ENCODE measurements around the gene MTX1.
A peak's percentile ranks its signal among the peaks of the same experiment; 100 is the strongest.

The MTX1 gene

GRCh38 chr1:155174324-155175280, 33.9 kb upstream of the MTX1 start:
- peak; percentile 36 for DNase-seq (ENCODE audit: low read depth)

GRCh38 chr1:155175281-155175926, 33.1 kb upstream of the MTX1 start:
- no peak for DNase-seq (ENCODE audit: low read depth)

DNA sequence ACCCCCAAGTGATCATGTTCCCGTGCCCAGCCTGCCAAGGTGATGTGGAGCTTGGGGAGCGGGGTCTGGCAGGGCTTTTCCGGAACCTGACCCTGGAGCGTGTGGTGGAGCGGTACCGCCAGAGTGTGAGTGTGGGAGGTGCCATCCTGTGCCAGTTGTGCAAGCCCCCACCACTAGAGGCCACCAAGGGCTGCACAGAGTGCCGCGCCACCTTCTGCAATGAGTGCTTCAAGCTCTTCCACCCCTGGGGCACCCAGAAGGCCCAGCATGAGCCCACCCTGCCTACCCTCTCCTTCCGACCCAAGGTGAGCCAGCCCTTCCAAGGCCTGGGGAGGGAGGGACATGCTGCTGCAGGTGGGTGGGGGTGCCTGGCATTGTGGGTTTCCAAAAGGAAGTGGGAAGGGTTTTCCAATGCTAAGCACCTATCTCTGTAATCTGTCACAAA, 32.5 kb upstream of the MTX1 start:
- DNase-seq (ENCODE audit: low read depth): no peak

- DNase-seq (ENCODE audit: low read depth): peak; percentile 70
Measured at GRCh38 chr1:155176544-155177071, 31.9 kb upstream of the MTX1 start.

GRCh38 chr1:155177192-155177917, 31.1 kb upstream of the MTX1 start:
- DNase-seq (ENCODE audit: low read depth): no peak

GRCh38 chr1:155177918-155178281, 30.6 kb upstream of the MTX1 start:
- no peak for DNase-seq (ENCODE audit: low read depth)

- DNase-seq (ENCODE audit: low read depth): no peak
Measured at GRCh38 chr1:155178441-155179111, 29.9 kb upstream of the MTX1 start.

GRCh38 chr1:155179112-155180031, 29.1 kb upstream of the MTX1 start:
- no peak for DNase-seq (ENCODE audit: low read depth)

- DNase-seq (ENCODE audit: low read depth): no peak
Measured at GRCh38 chr1:155181371-155182051, 27.0 kb upstream of the MTX1 start.

DNA sequence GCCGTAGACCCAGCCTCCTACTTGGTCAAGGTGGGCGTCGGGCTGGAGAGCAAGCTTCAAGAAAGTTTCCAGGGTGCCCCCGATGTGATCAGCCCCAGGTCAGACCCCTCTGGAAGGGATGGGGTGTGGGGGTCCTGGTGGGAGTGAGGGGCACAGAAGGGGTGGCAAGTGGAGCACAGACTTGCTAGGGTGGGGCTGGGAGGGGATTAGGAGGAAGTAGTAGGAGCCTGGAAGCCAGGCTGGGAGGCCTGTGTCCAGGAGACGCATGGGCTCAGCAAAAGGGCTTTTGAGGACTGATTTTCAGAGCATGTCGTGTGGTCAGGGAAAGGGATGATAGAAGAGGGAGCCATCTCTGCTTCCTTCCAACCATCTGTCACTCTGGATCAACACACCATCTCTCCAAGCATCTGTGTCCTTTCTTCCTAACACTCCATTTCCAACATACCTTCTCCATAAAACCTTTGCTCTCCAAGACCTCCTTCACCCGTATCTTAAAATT, 26.4 kb upstream of the MTX1 start:
- DNase-seq (ENCODE audit: low read depth): no peak

DNA sequence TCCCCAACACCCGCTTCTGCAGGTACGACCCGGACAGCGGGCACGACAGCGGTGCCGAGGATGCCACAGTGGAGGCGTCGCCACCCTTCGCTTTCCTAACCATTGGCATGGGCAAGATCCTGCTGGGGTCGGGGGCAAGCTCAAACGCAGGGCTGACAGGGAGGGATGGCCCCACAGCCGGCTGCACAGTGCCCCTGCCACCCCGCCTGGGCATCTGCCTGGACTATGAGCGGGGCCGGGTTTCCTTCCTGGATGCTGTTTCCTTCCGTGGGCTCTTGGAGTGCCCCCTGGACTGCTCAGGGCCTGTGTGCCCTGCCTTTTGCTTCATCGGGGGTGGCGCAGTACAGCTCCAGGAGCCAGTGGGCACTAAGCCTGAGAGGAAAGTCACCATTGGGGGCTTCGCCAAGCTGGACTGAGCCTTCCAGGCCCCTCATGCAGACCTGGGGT, 24.7 kb upstream of the MTX1 start:
- DNase-seq (ENCODE audit: low read depth): no peak

GRCh38 chr1:155184351-155184811, 24.1 kb upstream of the MTX1 start:
- no peak for DNase-seq (ENCODE audit: low read depth)

DNA sequence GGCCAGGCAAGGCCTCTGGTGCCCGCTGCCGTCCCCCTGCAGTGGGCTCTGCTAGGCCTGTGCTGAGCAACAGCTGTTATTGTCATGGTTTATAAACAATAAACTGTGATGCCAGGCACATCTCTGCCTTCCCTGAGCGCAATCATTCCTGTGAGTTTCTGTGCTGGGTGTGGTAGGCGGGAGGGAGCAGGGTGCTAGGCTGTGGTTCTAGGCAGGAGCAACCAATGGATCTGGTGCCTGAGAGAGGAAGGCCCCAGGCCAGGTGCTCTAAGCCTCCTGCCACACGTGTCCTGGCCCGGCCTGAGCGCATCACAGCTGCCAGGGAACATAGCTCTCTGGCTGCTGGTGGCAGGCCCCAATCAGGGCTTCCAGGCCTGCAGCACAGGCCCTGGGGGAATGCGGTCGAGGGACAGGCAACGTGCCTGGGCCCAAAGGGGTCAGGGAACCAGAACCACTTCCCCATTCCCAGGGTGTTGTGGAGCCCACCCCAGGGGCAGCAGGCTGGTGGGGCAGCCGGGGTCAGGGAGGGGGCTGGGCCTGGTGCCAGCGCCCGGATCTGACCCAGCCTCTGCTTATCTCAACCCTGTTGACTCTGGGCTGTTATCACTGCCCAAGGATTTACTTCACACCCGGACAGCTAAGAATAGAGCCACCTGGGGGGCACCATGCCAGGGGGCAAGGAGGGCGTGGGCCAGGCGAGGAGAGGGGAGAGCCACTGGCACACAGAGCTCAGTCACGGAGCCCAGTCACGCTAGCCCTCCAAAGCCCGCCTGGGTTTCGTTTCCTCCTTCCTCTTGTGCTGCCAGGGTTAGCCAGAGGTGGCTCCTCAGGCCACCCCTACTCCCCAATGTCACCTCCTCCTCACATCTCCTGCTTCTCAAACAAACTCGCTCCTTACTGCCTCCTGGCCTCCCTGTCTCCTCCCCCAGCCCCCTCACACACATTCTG, 23.4 kb upstream of the MTX1 start:
- no peak for DNase-seq (ENCODE audit: low read depth)

DNA sequence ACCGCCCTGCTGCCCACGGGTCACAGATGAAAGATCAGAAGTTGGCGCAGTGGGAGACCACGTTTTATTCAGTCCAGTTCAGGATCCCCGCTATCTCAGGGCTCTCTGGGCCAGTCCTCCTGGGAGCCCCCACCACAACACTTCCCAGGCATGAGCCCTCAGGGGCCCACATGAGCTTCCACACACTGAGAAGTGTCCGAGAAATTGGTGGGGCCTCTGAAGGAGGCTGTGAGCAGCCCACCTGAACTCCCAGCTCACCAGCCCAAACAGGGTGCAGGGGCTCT, 22.8 kb upstream of the MTX1 start:
- no peak for DNase-seq (ENCODE audit: low read depth)

GRCh38 chr1:155186067-155186793, 22.3 kb upstream of the MTX1 start:
- DNase-seq (ENCODE audit: low read depth): no peak

DNA sequence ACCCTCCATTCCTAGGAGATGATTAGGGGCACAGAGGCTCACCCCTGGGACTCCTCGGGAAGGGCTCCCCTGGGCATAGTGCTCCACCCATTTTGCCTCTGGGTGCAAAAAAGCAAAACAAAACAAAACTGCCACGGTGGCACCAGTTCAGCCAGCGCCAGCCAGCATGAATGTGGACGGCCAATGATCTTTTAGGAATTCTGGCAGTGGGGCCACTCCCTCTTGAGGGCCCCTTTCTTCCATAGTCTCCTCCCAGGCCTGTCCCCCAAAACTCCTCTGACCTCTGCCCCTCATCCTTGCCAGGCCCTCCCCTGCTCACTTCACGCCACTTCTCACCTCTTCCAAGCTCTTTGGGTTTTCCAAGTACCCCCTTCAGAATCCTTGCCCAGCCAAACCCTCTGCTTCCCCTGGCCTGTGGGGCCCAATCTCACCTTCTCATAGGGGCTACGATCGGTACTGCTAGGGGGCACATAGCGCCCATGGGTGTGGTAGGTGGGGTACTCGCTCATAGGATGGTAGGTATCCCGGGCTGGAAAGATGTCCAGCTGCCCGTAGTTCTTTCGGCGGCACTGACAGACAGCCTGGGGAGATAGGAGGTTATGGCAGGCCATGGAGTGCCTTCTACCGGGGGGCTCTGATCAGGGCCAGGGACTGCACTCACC, 21.6 kb upstream of the MTX1 start:
- DNase-seq (ENCODE audit: low read depth): no peak

DNA sequence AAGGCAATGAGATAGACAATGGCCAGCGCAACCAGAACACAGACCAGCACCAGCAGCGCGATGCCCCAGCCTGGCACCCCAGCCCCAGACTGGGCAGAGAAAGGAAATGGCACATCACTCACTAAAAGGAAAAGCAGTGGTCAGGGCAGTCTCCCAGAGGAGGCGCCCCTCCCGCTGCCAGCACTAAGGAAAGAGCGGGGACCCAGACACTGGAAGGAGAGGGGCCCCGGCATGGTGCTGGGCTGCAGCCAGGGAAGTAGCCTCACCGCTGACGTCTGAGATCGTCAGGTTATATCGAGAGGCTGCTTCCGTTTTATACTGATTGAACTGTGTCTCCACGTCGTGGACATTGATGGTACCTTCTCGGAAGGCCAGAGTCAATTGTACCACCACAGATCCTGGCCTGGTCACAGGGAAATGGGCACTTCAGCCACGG, 21.0 kb upstream of the MTX1 start:
- DNase-seq (ENCODE audit: low read depth): no peak

GRCh38 chr1:155188268-155188667, 20.2 kb upstream of the MTX1 start:
- DNase-seq (ENCODE audit: low read depth): no peak

Measured in activated T-helper 1 cell treated with Interleukin-2 at 50 U/mL for 16 hours (primary cell).